T-cell (primary cell): Measurements from ENCODE around the gene TMEM35B. TPM values are rescaled to one million over a fixed set of nuclear protein-coding genes. Genes with fewer than 3 reads are reported as not detected.
A peak's percentile ranks its signal among the peaks of the same experiment; 100 is the strongest.

Experiments
- ATAC-seq, 4 experiments: fragments of 200-7000 bp in 3 of 4; fragments of 150-1000 bp in 1 of 4; cut with Tn5 transposase; replicated peaks in 1 of 4; 1 replicate in 3 of 4; 2 replicates in 1 of 4; pipeline ENCODE4 v1.10.0; 2021; ENCODE audit warnings: moderate library complexity in 3 of 4, mild to moderate bottlenecking in 2 of 4, moderate number of reproducible peaks in 1 of 4
- CTCF ChIA-PET, 2 donors: fragments of 300-600 bp; sonication (Branson Sonifier 250); formaldehyde crosslinking; loops; one replicate each; lab custom pipeline; 2022; ENCODE audit warnings: antibody characterized with exemption in 2 of 2; lab: Charles Lee
- POLR2A ChIA-PET, 2 donors: fragments of 300-600 bp; sonication (Branson Sonifier 250); formaldehyde crosslinking; loops; one replicate each; lab custom pipeline; 2022; ENCODE audit warnings: antibody characterized with exemption in 2 of 2; lab: Charles Lee
- DNase-seq, 35 experiments: peaks; one replicate each; pipeline versions ENCODE4 v3.0.0 to v3.0.0-alpha.2; 2013 to 2023
- H3K27ac ChIP-seq: one replicate; pipeline ENCODE4 v1.5.1; 2013; ENCODE audit warnings: low read length
- H3K27me3 ChIP-seq, 2 experiments: replicated peaks in 1 of 2; 1 replicate in 1 of 2; 2 replicates in 1 of 2; pipeline versions ENCODE4 v1.6.1 to v1.7.0; 2013; ENCODE audit warnings: low read length in 1 of 2, mixed read lengths in 1 of 2; ENCODE audit not compliant: control insufficient read depth in 2 of 2, insufficient read depth in 2 of 2; ENCODE audit errors: extremely low read depth in 1 of 2
- H3K36me3 ChIP-seq, 2 donors: 1 replicate in 1 of 2; 2 replicates in 1 of 2; pipeline versions ENCODE4 v1.6.1 to v1.7.0; 2013; ENCODE audit warnings: low read length in 1 of 2; ENCODE audit not compliant: control insufficient read depth in 2 of 2, insufficient read depth in 1 of 2; ENCODE audit errors: extremely low read depth in 1 of 2
- H3K4me1 ChIP-seq, 2 experiments: 1 replicate in 1 of 2; 2 replicates in 1 of 2; pipeline versions ENCODE4 v1.6.1 to v1.7.0; 2013; ENCODE audit warnings: low read length in 2 of 2, mixed read lengths in 1 of 2; ENCODE audit not compliant: insufficient read depth in 2 of 2, control insufficient read depth in 1 of 2; ENCODE audit errors: extremely low read depth in 1 of 2
- H3K4me3 ChIP-seq, 2 donors: 1 replicate in 1 of 2; 2 replicates in 1 of 2; pipeline versions ENCODE4 v1.5.1 to v1.7.0; 2013; ENCODE audit warnings: mild to moderate bottlenecking in 2 of 2, low read length in 1 of 2, moderate library complexity in 1 of 2; ENCODE audit not compliant: control insufficient read depth in 1 of 2; ENCODE audit errors: extremely low read depth in 1 of 2
- H3K9me3 ChIP-seq: 2 replicates; pipeline ENCODE4 v1.7.0; 2013
- H3K27ac Mint-ChIP-seq, 2 donors: one replicate each; pipeline ENCODE4 v1.8.0; 2020 to 2021; ENCODE audit warnings: mild to moderate bottlenecking in 2 of 2, mixed read lengths in 2 of 2
- H3K27me3 Mint-ChIP-seq, 2 donors: one replicate each; pipeline ENCODE4 v1.8.0; 2021 to 2022; ENCODE audit warnings: mixed read lengths in 2 of 2
- H3K36me3 Mint-ChIP-seq: one replicate; pipeline ENCODE4 v1.8.0; 2021; ENCODE audit warnings: mixed read lengths
- H3K4me1 Mint-ChIP-seq, 3 donors: one replicate each; pipeline ENCODE4 v1.8.0; 2020 to 2022; ENCODE audit warnings: mixed read lengths in 3 of 3, mild to moderate bottlenecking in 1 of 3
- H3K4me3 Mint-ChIP-seq, 3 donors: one replicate each; pipeline ENCODE4 v1.8.0; 2020 to 2022; ENCODE audit warnings: mild to moderate bottlenecking in 3 of 3, mixed read lengths in 3 of 3, moderate library complexity in 3 of 3
- H3K9me3 Mint-ChIP-seq, 3 donors: one replicate each; pipeline ENCODE4 v1.8.0; 2020 to 2022; ENCODE audit warnings: mixed read lengths in 3 of 3
- WGBS: methylation state at CpG from one replicate; pipeline ENCODE4 v1.1.5; 2013; ENCODE audit warnings: missing lambda C conversion rate; ENCODE audit not compliant: insufficient coverage; 5-methylcytosine and 5-hydroxymethylcytosine counted together
- total RNA-seq, 35 experiments: library from RNA in 6 of 35; stranded (reverse) in 6 of 35; fragments of 120-200 nt in 1 of 35; gene quantifications; one replicate each; pipeline versions ENCODE4 v1.2.1 to v1.2.4 and lab custom pipeline; 2013 to 2026

Gene TMEM35B
- total RNA-seq (10 to 100 TPM; 12.4 to 51.6 (median 41.8) TPM), total RNA-seq (lab: John Stamatoyannopoulos, UW) (0 to 1.3 (median 0.34) reads per million in 29 experiments)
- total RNA-seq (2013): 41.5 TPM

GRCh38 chr1:34984793-34985608, at the start of gene TMEM35B:
TMEM35B (minus strand) TSS chr1:34985347; CDS start chr1:34985305, 42 bp downstream.
- Mint-ChIP-seq H3K4me3 (peak within 1 kb of the TSS; percentile 93 to 99 (median 97)), H3K4me1 (peaks cover 30 to 62% (median 52%) of the 10 kb centered on the region in 3 donors), H3K27me3 (no peaks in the 10 kb centered on the region), H3K27ac (peak within 1 kb of the TSS; percentile 94 to 96), H3K9me3 (no peaks in the 10 kb centered on the region), H3K36me3 (peaks cover 19% of the 10 kb centered on the region)
- ChIA-PET CTCF (interaction anchor here (0.6 to 1.0 kb wide), 8 partner anchors 8 to 314 kb away, joined by 3 to 10 read pairs (median 3); no protein-coding TSS in a partner anchor), POLR2A (interaction anchor here in 1 of 2 donors (0.6 kb wide), 3 partner anchors 8 to 699 kb away, joined by 3 read pairs; no protein-coding TSS in a partner anchor)
- peak; percentile 67 to 84 (median 76) for DNase-seq
- Histone ChIP-seq H3K4me3 (peak within 1 kb of the TSS; percentile 81 to 88), H3K9me3 (no peaks in the 10 kb centered on the region), H3K36me3 (peaks cover 0 to 18% of the 10 kb centered on the region in 2 donors), H3K4me1 (peaks cover 8 to 33% of the 10 kb centered on the region in 2 experiments), H3K27ac (peak within 1 kb of the TSS; percentile 83), H3K27me3 (no peaks in the 10 kb centered on the region)
- under 1% methylated on average over 44 of the region's 58 CpGs for WGBS
- peak; percentile 92 to 97 (median 96) for ATAC-seq

- Histone ChIP-seq H3K4me3 (no peak overlapping the region), H3K36me3 (no peaks in the 10 kb centered on the region), H3K9me3 (no peaks in the 10 kb centered on the region), H3K4me1 (peaks cover 7 to 20% of the 10 kb centered on the region in 2 experiments), H3K27ac (no peak overlapping the region), H3K27me3 (peaks cover 0 to 2% of the 10 kb centered on the region in 2 experiments)
- WGBS: no CpG with 5 or more reads among the region's 1 CpG
- Mint-ChIP-seq H3K4me1 (peaks cover 24 to 30% (median 29%) of the 10 kb centered on the region in 3 donors), H3K27me3 (peaks cover 0 to under 1% of the 10 kb centered on the region in 2 donors), H3K9me3 (peaks cover 0 to 10% (median 4%) of the 10 kb centered on the region in 3 donors), H3K4me3 (no peak overlapping the region), H3K27ac (no peak overlapping the region), H3K36me3 (peaks cover 13% of the 10 kb centered on the region)
- CTCF ChIA-PET: no interaction called here
- DNase-seq (no peak), ATAC-seq (no peak)
- POLR2A ChIA-PET: no interaction called here
These were observed 48.2 kb upstream of the TMEM35B start for GRCh38 chr1:35033346-35033745.

GRCh38 chr1:35032384-35032739, 47.2 kb upstream of the TMEM35B start:
- WGBS: no CpG with 5 or more reads among the region's 1 CpG
- ChIA-PET POLR2A (interaction anchor here in 1 of 2 donors (0.6 kb wide), 1 partner anchor 159 kb away, joined by 3 read pairs; no protein-coding TSS in a partner anchor), CTCF (interaction anchor here (0.6 kb wide), 4 partner anchors 12 to 170 kb away, joined by 3 to 4 read pairs (median 4); no protein-coding TSS in a partner anchor)
- DNase-seq: no peak
- H3K4me3 Mint-ChIP-seq: peak overlapping the region in 2 of 3 donors; percentile 90 to 97
- ATAC-seq: no peak
- Histone ChIP-seq H3K4me3 (no peak overlapping the region), H3K27ac (no peak overlapping the region), H3K36me3 (peaks cover 0 to 2% of the 10 kb centered on the region in 2 donors), H3K27me3 (no peaks in the 10 kb centered on the region), H3K9me3 (no peaks in the 10 kb centered on the region), H3K4me1 (peaks cover 7 to 20% of the 10 kb centered on the region in 2 experiments)
- no peaks in the 10 kb centered on the region for H3K27me3 Mint-ChIP-seq
- peaks cover 0 to 10% (median 4%) of the 10 kb centered on the region in 3 donors for H3K9me3 Mint-ChIP-seq
- peak overlapping the region in 1 of 2 donors; percentile 28 for H3K27ac Mint-ChIP-seq
- H3K36me3 Mint-ChIP-seq: peaks cover 18% of the 10 kb centered on the region
- H3K4me1 Mint-ChIP-seq: peaks cover 30 to 36% (median 33%) of the 10 kb centered on the region in 3 donors

GRCh38 chr1:35030756-35031446, 45.8 kb upstream of the TMEM35B start:
- peak overlapping the region; percentile 98 to 99 for H3K27ac Mint-ChIP-seq
- H3K4me1 Mint-ChIP-seq: peaks cover 40 to 47% (median 45%) of the 10 kb centered on the region in 3 donors

GRCh38 chr1:35030338-35030737, 45.2 kb upstream of the TMEM35B start:
- peaks cover 31% of the 10 kb centered on the region for H3K36me3 Mint-ChIP-seq
- DNase-seq (no peak), ATAC-seq (no peak)
- Histone ChIP-seq H3K9me3 (no peaks in the 10 kb centered on the region), H3K36me3 (peaks cover 0 to 11% of the 10 kb centered on the region in 2 donors), H3K27me3 (no peaks in the 10 kb centered on the region), H3K4me1 (peaks cover 7 to 20% of the 10 kb centered on the region in 2 experiments), H3K27ac (no peak overlapping the region), H3K4me3 (peak overlapping the region; percentile 21 to 76)
- ChIA-PET CTCF (interaction anchor here in 1 of 2 donors (0.6 kb wide), 1 partner anchor 110 kb away, joined by 3 read pairs; no protein-coding TSS in a partner anchor), POLR2A (interaction anchor here in 1 of 2 donors (0.6 kb wide), 1 partner anchor 597 kb away, joined by 3 read pairs; no protein-coding TSS in a partner anchor)
- peak overlapping the region; percentile 98 to 99 for H3K27ac Mint-ChIP-seq
- peak overlapping the region; percentile 90 to 97 (median 96) for H3K4me3 Mint-ChIP-seq
- H3K9me3 Mint-ChIP-seq: peaks cover 0 to 10% (median 4%) of the 10 kb centered on the region in 3 donors
- H3K27me3 Mint-ChIP-seq: no peaks in the 10 kb centered on the region
- peaks cover 45 to 51% (median 50%) of the 10 kb centered on the region in 3 donors for H3K4me1 Mint-ChIP-seq
- no CpG with 5 or more reads among the region's 5 CpGs for WGBS

More at GRCh38 chr1:35030756-35031446, 45.8 kb upstream of the TMEM35B start:
- CTCF ChIA-PET: no interaction called here
- H3K4me3 Mint-ChIP-seq: peak overlapping the region; percentile 90 to 97 (median 96)
- ATAC-seq (peak in 3 of 4 experiments; percentile 48 to 58 (median 50)), DNase-seq (peak in 29 of 35 experiments; percentile 3 to 43 (median 11))
- H3K9me3 Mint-ChIP-seq: peaks cover 0 to 10% (median 4%) of the 10 kb centered on the region in 3 donors
- no peaks in the 10 kb centered on the region for H3K27me3 ChIP-seq
- no peaks in the 10 kb centered on the region for H3K27me3 Mint-ChIP-seq
- H3K4me1 ChIP-seq: peaks cover 7 to 20% of the 10 kb centered on the region in 2 experiments
- H3K36me3 ChIP-seq: peaks cover 0 to 9% of the 10 kb centered on the region in 2 donors
- H3K9me3 ChIP-seq: no peaks in the 10 kb centered on the region
- 0% methylated on average over 5 of the region's 17 CpGs for WGBS
- H3K4me3 ChIP-seq: peak overlapping the region; percentile 76 to 89
- POLR2A ChIA-PET: interaction anchor here in 1 of 2 donors (0.6 to 0.8 kb wide), 2 partner anchors 50 to 596 kb away, joined by 3 read pairs; no protein-coding TSS in a partner anchor
- peaks cover 26% of the 10 kb centered on the region for H3K36me3 Mint-ChIP-seq
- H3K27ac ChIP-seq: peak overlapping the region; percentile 53
